Transverse colon (tissue), 3 donors: ENCODE results near the gene TMEM214.

Experiments used
- EP300 ChIP-seq: sonication (generic); formaldehyde crosslinking; IDR thresholded peaks from one replicate; pipeline ENCODE4 v1.6.1; 2017; ENCODE audit warnings: antibody characterized with exemption, low read depth
- TF ChIP-seq, protein P1 (sequence below), 5 experiments: fragments of 200-600 bp in 3 of 5; fragments of 450-650 bp in 2 of 5; sonication (generic) in 3 of 5; IDR thresholded peaks; 1 replicate in 2 of 5; 2 replicates in 3 of 5; pipeline ENCODE4 v1.5.1; 2016 to 2017; ENCODE audit warnings: antibody characterized with exemption in 5 of 5, inconsistent platforms in 3 of 5, mild to moderate bottlenecking in 2 of 5, moderate library complexity in 1 of 5

DNA sequence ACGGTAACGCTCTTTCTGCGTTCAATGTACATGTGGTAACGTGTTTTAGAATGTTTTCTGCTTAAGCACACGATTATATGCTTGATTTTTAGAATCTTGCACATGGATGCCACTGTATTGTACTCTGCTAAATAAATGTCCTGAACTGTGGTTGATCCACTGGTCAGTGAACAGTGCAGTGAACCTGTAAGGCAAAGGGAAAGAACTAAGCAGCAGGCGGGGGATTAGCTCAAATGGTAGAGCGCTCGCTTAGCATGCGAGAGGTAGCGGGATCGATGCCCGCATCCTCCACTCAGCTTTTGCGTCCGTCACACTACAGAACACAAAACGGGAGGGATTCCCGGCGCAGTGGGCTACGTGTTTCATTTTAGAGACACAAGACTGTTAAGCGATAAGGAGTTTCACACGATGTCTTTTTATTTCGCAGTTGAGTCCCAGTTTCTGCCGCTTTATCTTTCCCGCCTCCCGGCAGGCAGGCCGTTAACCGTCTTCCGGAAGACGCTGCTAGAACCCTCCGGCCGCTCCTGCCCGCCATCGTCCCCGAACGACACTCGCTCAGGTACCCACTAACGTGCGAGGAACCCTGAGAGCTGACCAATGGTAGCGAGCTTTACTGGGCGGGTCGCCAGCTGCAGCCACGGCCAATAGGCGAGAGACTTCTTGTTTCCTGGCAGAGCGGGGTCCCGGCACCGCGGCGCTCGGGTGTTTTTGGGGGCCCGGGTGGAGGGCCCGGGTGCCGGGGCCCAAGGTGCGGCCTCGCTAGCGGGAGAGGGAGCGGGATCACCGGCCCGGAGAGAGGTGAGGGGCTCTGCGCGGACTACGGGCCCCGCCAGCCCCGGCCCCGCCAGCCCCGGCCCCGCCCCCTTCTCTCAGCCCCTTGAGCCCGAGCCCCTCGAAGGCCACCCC lies 18.5 kb downstream of the TMEM214 start, which contains the start of gene AGBL5:
- TF ChIP-seq, protein P1, sequence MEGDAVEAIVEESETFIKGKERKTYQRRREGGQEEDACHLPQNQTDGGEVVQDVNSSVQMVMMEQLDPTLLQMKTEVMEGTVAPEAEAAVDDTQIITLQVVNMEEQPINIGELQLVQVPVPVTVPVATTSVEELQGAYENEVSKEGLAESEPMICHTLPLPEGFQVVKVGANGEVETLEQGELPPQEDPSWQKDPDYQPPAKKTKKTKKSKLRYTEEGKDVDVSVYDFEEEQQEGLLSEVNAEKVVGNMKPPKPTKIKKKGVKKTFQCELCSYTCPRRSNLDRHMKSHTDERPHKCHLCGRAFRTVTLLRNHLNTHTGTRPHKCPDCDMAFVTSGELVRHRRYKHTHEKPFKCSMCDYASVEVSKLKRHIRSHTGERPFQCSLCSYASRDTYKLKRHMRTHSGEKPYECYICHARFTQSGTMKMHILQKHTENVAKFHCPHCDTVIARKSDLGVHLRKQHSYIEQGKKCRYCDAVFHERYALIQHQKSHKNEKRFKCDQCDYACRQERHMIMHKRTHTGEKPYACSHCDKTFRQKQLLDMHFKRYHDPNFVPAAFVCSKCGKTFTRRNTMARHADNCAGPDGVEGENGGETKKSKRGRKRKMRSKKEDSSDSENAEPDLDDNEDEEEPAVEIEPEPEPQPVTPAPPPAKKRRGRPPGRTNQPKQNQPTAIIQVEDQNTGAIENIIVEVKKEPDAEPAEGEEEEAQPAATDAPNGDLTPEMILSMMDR (IDR thresholded peaks at IDR 0.05), result no peak
- no peak for TF ChIP-seq EP300
